Frontal cortex (tissue), 4 donors: ENCODE measurements around the gene STARD10. TPM values are rescaled to one million over a fixed set of nuclear protein-coding genes. Genes with fewer than 3 reads are reported as not detected.
A peak's percentile ranks its signal among the peaks of the same experiment; 100 is the strongest.

ENCODE experiments used
- DNase-seq, 2 donors: peaks; one replicate each; pipeline ENCODE4 v3.0.0; 2012; ENCODE audit warnings: low spot score in 2 of 2
- FAIRE-seq: peaks from 2 replicates; lab custom pipeline; 2012; peaks lifted over from hg19 to GRCh38; lab: Jason Lieb, UNC
- total RNA-seq: library from RNA; depleted of rRNA; stranded (reverse); fragments of >200 nt; gene quantifications from one replicate; pipeline ENCODE4 v1.2.3, GENCODE V29; 2014
- donor health status: control.
- donor health status: control.
- donor health status: control.

STARD10 gene
- total RNA-seq, 1 donor from 2014 or later, result 37.9 TPM

- DNase-seq, result no peak
Observed at GRCh38 chr11:72738199-72739141, 55.4 kb downstream of the STARD10 start.

GRCh38 chr11:72737336-72737735 lies 56.5 kb downstream of the STARD10 start:
- no peak for FAIRE-seq
- no peak for DNase-seq

More at GRCh38 chr11:72738199-72739141, 55.4 kb downstream of the STARD10 start:
- FAIRE-seq, result no peak

DNA sequence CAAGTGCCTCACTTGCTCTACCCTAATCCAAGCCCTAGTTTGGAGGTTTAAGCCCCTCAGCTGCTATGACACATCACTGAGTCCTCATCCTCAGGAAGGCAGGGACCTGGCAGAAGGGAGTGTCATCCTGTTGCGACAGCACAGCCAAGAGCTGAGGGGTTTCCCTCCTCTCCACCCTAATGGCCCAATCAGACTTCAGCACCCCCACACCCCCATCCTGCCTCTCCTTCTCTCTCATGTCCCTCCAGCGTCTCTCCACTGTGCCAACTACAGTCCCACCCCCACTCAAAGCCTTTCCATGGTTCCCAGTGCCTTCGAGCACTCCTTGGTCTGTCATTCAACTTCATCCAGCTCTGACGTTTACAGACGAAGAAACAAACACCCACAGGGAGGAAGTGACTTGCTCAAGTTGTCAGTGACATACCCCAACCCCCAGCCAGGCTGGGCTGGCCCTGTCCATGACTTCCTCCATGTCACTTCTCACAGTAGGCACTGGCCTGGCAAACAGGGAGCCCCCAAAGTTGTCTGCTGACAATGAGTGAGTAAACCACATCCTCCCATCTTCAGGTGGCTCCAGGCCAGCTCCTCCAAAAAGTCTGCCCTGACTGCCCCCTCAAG lies 57.3 kb downstream of the STARD10 start:
- DNase-seq, result no peak
- FAIRE-seq, result no peak

DNA sequence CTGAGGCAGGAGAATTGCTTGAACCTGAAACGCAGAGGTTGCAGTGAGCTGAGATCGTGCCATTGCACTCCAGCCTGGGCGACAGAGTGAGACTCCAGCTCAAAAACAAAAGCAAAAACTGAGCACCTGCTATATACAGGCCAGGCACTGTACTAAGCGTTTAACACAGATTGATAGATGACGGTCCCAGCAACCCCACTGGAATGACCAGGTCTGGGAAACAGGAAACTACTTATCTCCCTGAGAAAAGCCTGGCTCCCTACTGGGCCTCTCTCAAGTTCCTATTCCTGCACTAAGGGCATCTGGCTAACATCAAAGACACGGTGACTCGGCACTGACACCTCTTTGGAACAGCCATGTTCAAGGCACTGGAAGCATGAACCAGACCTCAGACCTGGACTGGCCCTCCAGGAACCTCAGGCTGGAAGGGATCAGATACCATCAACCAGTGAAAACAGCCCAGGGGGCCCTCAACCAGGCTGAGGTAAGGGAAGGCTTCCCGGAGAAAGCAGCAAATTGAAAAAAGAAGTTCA lies 58.3 kb downstream of the STARD10 start:
- DNase-seq, result no peak
- no peak for FAIRE-seq

DNA sequence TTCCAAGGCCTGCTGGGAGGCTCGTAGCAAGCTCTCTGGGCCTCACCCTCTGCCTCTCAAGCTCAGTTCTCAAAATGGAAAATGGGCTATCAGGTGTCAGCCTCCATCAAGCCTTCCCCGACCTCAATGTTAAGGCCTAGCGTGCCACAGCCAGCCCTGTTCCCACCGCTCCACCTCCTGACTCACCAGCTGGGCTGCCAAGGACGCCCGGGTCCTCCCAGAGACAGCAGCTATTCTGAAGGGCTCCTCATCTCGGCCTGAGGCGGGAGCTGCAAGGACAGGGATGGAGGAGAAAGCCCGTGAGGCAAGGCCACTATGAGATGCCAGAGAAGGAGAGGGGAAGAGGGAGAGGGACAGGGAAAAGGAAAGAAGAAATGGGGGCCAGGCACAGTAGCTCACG lies 61.5 kb downstream of the STARD10 start:
- DNase-seq, result no peak
- FAIRE-seq, result no peak

DNA sequence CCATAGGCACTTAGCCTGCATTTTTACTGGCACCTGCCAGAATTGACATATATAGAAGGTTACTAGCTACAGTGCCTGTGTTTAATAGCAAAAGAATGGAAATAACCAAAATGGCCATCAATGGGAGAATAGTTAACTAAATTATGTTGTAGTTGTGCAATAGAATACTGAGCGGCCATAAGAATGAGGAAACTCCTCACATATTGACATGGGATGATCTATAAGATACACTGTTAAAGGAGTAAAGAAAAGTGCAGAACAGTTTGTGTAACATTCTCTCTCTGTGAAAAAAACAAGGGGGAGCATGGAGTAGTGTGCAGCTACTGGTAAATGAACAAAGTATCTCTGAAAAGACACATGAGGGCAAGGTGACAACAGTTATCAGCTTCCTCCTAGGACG lies 63.1 kb downstream of the STARD10 start:
- no peak for DNase-seq
- FAIRE-seq, result no peak

- DNase-seq, result no peak
- no peak for FAIRE-seq
Observed at GRCh38 chr11:72730243-72730642, 63.6 kb downstream of the STARD10 start.

GRCh38 chr11:72727521-72727920 lies 66.3 kb downstream of the STARD10 start:
- DNase-seq (no peak), FAIRE-seq (no peak)

- no peak for FAIRE-seq
- DNase-seq, result no peak
Observed at GRCh38 chr11:72726266-72727220, 67.3 kb downstream of the STARD10 start.

GRCh38 chr11:72725724-72726028 lies 68.2 kb downstream of the STARD10 start:
- DNase-seq (no peak), FAIRE-seq (no peak)

GRCh38 chr11:72724851-72725723 lies 68.8 kb downstream of the STARD10 start:
- FAIRE-seq, result no peak

GRCh38 chr11:72724021-72724551 lies 69.8 kb downstream of the STARD10 start:
- DNase-seq (no peak), FAIRE-seq (no peak)

More at GRCh38 chr11:72724851-72725723, 68.8 kb downstream of the STARD10 start:
- peak; percentile 64 to 74 for DNase-seq

DNA sequence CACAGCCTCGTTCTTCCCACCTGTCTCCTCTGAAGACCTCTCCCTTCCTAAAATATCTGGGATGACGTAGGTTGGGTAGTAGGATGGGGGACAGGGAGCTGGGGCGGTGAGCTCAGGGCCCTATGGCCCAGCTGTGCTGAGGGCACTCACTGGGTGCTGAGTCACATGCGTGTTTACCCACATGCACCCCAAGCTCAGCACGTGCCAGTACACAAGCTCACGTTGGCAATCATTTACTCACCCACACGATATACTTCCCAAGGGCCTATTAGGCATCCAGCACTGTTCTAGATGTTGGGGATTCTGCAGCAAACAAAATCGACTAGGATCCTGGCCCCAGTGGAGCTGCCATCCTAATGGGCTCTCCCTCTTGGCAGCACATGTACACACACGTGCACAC lies 70.3 kb downstream of the STARD10 start:
- FAIRE-seq (no peak), DNase-seq (no peak)

DNA sequence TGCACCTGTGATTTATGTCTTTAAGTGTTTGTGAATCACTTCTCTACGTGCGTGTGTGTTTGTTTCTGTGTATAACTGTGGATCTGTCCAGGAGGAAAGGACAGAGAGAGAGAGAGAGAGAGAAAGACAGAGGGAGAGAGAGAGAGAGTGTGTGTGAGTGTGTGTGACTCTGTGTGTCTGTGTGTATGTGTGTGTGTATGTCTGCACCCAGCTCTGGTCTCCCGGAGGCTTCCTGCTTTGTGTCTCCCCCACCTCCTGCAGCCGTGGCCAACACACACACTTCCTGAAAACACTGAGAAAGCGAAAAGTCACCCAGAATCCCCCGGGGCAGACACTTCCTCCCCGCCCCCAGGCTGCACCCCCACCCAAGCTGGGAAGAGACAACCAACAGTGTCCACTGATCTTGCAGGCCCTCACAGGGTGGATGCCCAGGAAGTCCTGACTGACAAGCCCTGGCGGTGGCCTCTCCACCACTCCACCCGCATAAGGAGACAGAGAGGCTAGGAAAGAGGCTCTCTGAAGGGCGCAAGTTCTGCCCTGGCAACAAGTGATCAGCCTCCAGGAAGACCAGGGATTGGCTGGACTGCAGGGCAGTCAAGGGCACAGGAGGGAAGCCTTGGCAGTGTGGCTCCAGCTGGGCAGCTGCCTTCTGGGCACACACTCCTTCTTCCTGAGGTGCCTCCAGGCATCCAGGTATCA lies 71.6 kb downstream of the STARD10 start:
- FAIRE-seq, result no peak
- peak; percentile 82 to 91 for DNase-seq

DNA sequence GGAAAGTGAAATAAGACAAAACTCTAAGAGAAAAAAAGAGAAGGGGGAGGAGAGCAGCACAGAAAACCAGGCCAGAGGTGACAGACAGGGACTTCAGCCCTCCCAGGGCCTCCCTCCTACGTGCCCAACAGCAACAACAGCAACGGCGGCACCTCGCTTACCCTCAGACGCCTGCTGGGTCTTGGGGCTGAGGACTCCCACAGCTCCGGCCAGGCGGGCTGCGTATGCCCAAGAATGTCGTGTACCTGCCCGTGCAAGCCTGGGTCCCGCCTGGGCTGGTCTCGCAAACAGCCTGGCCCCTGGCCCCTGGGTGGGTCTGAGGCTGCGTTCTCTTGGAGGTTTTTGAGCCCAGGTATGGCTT lies 72.2 kb downstream of the STARD10 start:
- DNase-seq, result no peak
- FAIRE-seq, result no peak

GRCh38 chr11:72721276-72721675 lies 72.6 kb downstream of the STARD10 start:
- no peak for DNase-seq
- no peak for FAIRE-seq

DNA sequence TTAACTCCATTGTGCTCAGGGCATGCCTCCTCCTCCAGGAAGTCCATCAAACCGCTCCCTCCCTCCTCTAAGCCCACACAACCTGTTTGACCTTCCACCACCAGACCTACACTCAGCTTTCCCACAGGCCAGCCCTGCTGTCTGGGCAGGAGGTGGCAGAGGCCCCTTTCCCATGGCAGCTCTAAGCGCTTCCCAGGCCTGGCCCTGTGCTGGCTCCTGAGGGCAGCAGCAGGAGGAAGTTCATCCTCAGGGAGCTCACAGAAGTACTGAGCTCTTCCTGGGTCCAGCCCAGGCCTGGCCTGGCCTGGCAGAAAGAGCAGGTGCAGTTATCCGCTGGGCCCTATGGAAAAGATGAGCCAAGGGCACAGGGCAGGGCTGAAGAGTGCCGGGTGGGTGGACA lies 73.1 kb downstream of the STARD10 start:
- DNase-seq (no peak), FAIRE-seq (no peak)

DNA sequence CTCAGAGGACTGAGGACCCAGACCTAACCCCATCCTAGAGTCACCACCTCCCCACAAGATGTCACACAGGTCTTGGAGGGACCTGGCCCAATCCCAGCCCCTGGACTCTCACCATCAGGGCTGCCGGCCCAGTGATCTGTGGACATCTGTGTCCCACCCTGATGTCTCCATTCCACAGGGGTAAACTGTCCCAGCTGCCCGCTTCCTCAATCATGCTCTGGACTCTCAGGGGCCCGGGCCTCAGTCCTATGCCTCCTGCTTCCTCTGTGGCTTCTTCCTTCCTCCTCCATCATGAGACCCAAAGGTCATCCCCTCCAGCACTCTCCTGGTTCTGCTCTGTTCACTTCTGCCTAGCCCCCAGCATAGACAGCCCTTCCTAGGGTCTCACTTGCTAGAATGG lies 73.8 kb downstream of the STARD10 start:
- DNase-seq (no peak), FAIRE-seq (no peak)
